SK-N-SH (cell line): ENCODE results near the gene KLHL20. TPM values are rescaled to one million over a fixed set of nuclear protein-coding genes. Genes with fewer than 3 reads are reported as not detected.

Experiments
- CTCF ChIA-PET: fragments of 300-600, 350-600 bp; formaldehyde crosslinking; extraction: SDS; loops from one replicate; lab custom pipeline; 2021; lab: Yijun Ruan, JAX
- POLR2A ChIA-PET: fragments of 350-600 bp; sonication (Branson Sonifier 250); formaldehyde crosslinking; extraction: SDS; loops from one replicate; lab custom pipeline; 2020; ENCODE audit warnings: antibody characterized with exemption, inconsistent platforms; lab: Yijun Ruan, JAX
- DNase-seq: peaks from one replicate; pipeline ENCODE4 v3.0.0; 2012
- H2AFZ ChIP-seq: fragments of 200-600 bp; sonication (generic); 2 replicates; pipeline ENCODE4 v1.8.1; 2016; ENCODE audit warnings: antibody characterized with exemption, mild to moderate bottlenecking, low read depth
- H3F3A ChIP-seq: fragments of 200-600 bp; sonication (generic); replicated peaks from 2 replicates; pipeline ENCODE3; 2016; ENCODE audit warnings: antibody characterized with exemption, mild to moderate bottlenecking; ENCODE audit not compliant: insufficient read depth
- H3K27ac ChIP-seq, 2 experiments: fragments of 200-500 bp in 1 of 2; fragments of 200-600 bp in 1 of 2; sonication (Bioruptor generic) in 1 of 2; sonication (generic), shearing (Covaris generic) in 1 of 2; 2 replicates each; pipeline versions ENCODE4 v1.5.1 to v1.6.1; 2014 to 2016; ENCODE audit warnings: low read depth in 2 of 2, inconsistent platforms in 1 of 2, low read length in 1 of 2, mild to moderate bottlenecking in 1 of 2, mixed read lengths in 1 of 2
- H3K27me3 ChIP-seq: fragments of 200-600 bp; sonication (generic), shearing (Covaris generic); 2 replicates; pipeline ENCODE4 v1.6.1; 2016; ENCODE audit warnings: mixed run types; ENCODE audit not compliant: insufficient read depth
- H3K36me3 ChIP-seq, 2 experiments: fragments of 200-500 bp in 1 of 2; fragments of 200-600 bp in 1 of 2; sonication (Bioruptor generic) in 1 of 2; sonication (generic) in 1 of 2; replicated peaks in 1 of 2; 2 replicates each; pipeline versions ENCODE3 to v1.5.1; 2014 to 2016; ENCODE audit warnings: low read length in 1 of 2, mild to moderate bottlenecking in 1 of 2; ENCODE audit not compliant: insufficient read depth in 2 of 2, control insufficient read depth in 1 of 2
- H3K4me1 ChIP-seq, 2 experiments: fragments of 200-500 bp in 1 of 2; fragments of 200-600 bp in 1 of 2; sonication (Bioruptor generic) in 1 of 2; sonication (generic), shearing (Covaris generic) in 1 of 2; 2 replicates each; pipeline versions ENCODE4 v1.5.1 to v1.6.1; 2014 to 2016; ENCODE audit warnings: low read depth in 1 of 2, low read length in 1 of 2, mixed run types in 1 of 2; ENCODE audit not compliant: insufficient read depth in 2 of 2, control insufficient read depth in 1 of 2
- H3K4me2 ChIP-seq: fragments of 200-600 bp; sonication (generic), shearing (Covaris generic); 2 replicates; pipeline ENCODE4 v1.6.1; 2017; ENCODE audit warnings: mixed run types
- H3K4me3 ChIP-seq, 2 experiments: fragments of 200-500 bp in 1 of 2; fragments of 200-600 bp in 1 of 2; sonication (Bioruptor generic) in 1 of 2; sonication (generic), shearing (Covaris generic) in 1 of 2; 2 replicates each; pipeline versions ENCODE4 v1.5.1 to v1.8.1; 2014 to 2016; ENCODE audit warnings: low read depth in 2 of 2, inconsistent platforms in 1 of 2, low read length in 1 of 2, mild to moderate bottlenecking in 1 of 2, mixed read lengths in 1 of 2, moderate library complexity in 1 of 2
- H3K79me2 ChIP-seq: fragments of 200-600 bp; sonication (generic); 2 replicates; pipeline ENCODE4 v1.8.1; 2017; ENCODE audit warnings: mild to moderate bottlenecking; ENCODE audit not compliant: insufficient read depth
- H3K9ac ChIP-seq: fragments of 200-600 bp; sonication (generic); 2 replicates; pipeline ENCODE4 v1.6.1; 2017; ENCODE audit warnings: mixed run types
- H3K9me2 ChIP-seq: fragments of 200-600 bp; sonication (generic); 2 replicates; pipeline ENCODE4 v1.6.1; 2017; ENCODE audit warnings: mixed run types
- H3K9me3 ChIP-seq: fragments of 200-600 bp; sonication (generic); 2 replicates; pipeline ENCODE4 v1.6.1; 2017; ENCODE audit warnings: mixed run types, mild to moderate bottlenecking, moderate library complexity
- H4K20me1 ChIP-seq: fragments of 200-600 bp; sonication (generic); 2 replicates; pipeline ENCODE4 v1.6.1; 2017; ENCODE audit warnings: mild to moderate bottlenecking, mixed run types; ENCODE audit not compliant: insufficient read depth
- ELF1 ChIP-seq: IDR thresholded peaks from 2 replicates; pipeline ENCODE4 v1.4.0; 2012
- EP300 ChIP-seq, 2 experiments: IDR thresholded peaks; 2 replicates each; pipeline versions ENCODE4 v1.4.0 to v1.6.1; 2012; ENCODE audit warnings: borderline replicate concordance in 1 of 2, low read depth in 1 of 2, low read length in 1 of 2
- EZH2phosphoT487 ChIP-seq: fragments of 200-600 bp; sonication (generic); IDR thresholded peaks from 2 replicates; pipeline ENCODE4 v1.6.1; 2017; ENCODE audit warnings: low read depth, mixed run types, mild to moderate bottlenecking, antibody characterized with exemption, moderate library complexity, borderline replicate concordance
- FOXJ3 ChIP-seq: sonication (generic); formaldehyde crosslinking; IDR thresholded peaks from 2 replicates; pipeline ENCODE4 v1.5.1; 2020; ENCODE audit warnings: mild to moderate bottlenecking, missing genetic modification reagents
- GABPA ChIP-seq: IDR thresholded peaks from 2 replicates; pipeline ENCODE4 v1.4.0; 2012; ENCODE audit warnings: low read depth, mild to moderate bottlenecking
- GATA2 ChIP-seq: sonication (generic); formaldehyde crosslinking; IDR thresholded peaks from 2 replicates; pipeline ENCODE4 v1.5.0; 2020; ENCODE audit warnings: mild to moderate bottlenecking, missing genetic modification reagents
- JUND ChIP-seq: IDR thresholded peaks from 2 replicates; pipeline ENCODE4 v1.4.0; 2012
- MXI1 ChIP-seq: IDR thresholded peaks from 2 replicates; pipeline ENCODE4 v1.6.1; 2012; ENCODE audit warnings: mild to moderate bottlenecking, low read depth, low read length, improper control_type of control experiment
- NFIC ChIP-seq: IDR thresholded peaks from 2 replicates; pipeline ENCODE4 v1.4.0; 2012; ENCODE audit warnings: borderline replicate concordance
- NRF1 ChIP-seq: IDR thresholded peaks from 2 replicates; pipeline ENCODE4 v1.6.1; 2012; ENCODE audit warnings: low read depth, mild to moderate bottlenecking, low read length
- POLR2AphosphoS5 ChIP-seq: IDR thresholded peaks from 2 replicates; pipeline ENCODE4 v1.6.1; 2012; ENCODE audit warnings: low read depth, low read length
- RAD21 ChIP-seq: IDR thresholded peaks from 2 replicates; pipeline ENCODE4 v1.6.1; 2012; ENCODE audit warnings: mild to moderate bottlenecking, low read length
- RCOR1 ChIP-seq: fragments of 150-350 bp; IDR thresholded peaks from 2 replicates; pipeline ENCODE4 v1.6.1; 2017; ENCODE audit warnings: antibody characterized with exemption, low read length
- RFX5 ChIP-seq: IDR thresholded peaks from 2 replicates; pipeline ENCODE4 v1.6.1; 2012; ENCODE audit warnings: mild to moderate bottlenecking, improper control_type of control experiment, low read length
- RXRA ChIP-seq: IDR thresholded peaks from 2 replicates; pipeline ENCODE4 v1.4.0; 2012; ENCODE audit warnings: low read depth, mild to moderate bottlenecking, borderline replicate concordance
- SIN3A ChIP-seq: IDR thresholded peaks from 2 replicates; pipeline ENCODE4 v1.6.1; 2012; ENCODE audit warnings: low read depth, mild to moderate bottlenecking, low read length, moderate library complexity, borderline replicate concordance
- TAF1 ChIP-seq: IDR thresholded peaks from 2 replicates; pipeline ENCODE4 v1.6.1; 2012; ENCODE audit warnings: low read depth, mild to moderate bottlenecking, low read length, moderate library complexity, borderline replicate concordance
- TCF12 ChIP-seq: IDR thresholded peaks from 2 replicates; pipeline ENCODE4 v1.4.0; 2012
- YY1 ChIP-seq: IDR thresholded peaks from 2 replicates; pipeline ENCODE4 v1.4.0; 2012; ENCODE audit warnings: low read depth, mild to moderate bottlenecking
- WGBS: methylation state at CpG from one replicate; pipeline ENCODE4 v1.1.6; 2017; ENCODE audit warnings: low lambda C conversion rate; 5-methylcytosine and 5-hydroxymethylcytosine counted together
- polyA plus RNA-seq, 3 experiments: library from polyadenylated mRNA; depleted of rRNA; stranded (reverse); fragments of >200 nt; gene quantifications; 2 replicates each; pipeline ENCODE4 v1.2.3, GENCODE V29; 2012
- TF ChIP-seq, protein P1 (sequence below): fragments of 150-350 bp; IDR thresholded peaks from 2 replicates; pipeline ENCODE4 v1.6.1; 2017; ENCODE audit warnings: antibody characterized with exemption, low read length, low read depth, borderline replicate concordance
- TF ChIP-seq, protein P2 (sequence below): IDR thresholded peaks from 2 replicates; pipeline ENCODE4 v1.4.0; 2012; ENCODE audit warnings: low read depth, borderline replicate concordance
- TF ChIP-seq, protein P3 (sequence below): IDR thresholded peaks from 2 replicates; pipeline ENCODE4 v1.4.0; 2012; ENCODE audit warnings: low read depth
- TF ChIP-seq, protein P4 (sequence below): IDR thresholded peaks from 2 replicates; pipeline ENCODE4; 2012
- TF ChIP-seq, protein P5 (sequence below): fragments of 200-600 bp; sonication (generic); IDR thresholded peaks from 2 replicates; pipeline ENCODE4 v1.6.1; 2017; ENCODE audit warnings: antibody characterized with exemption, mild to moderate bottlenecking, moderate library complexity
- TF ChIP-seq, protein P6 (sequence below): IDR thresholded peaks from 2 replicates; pipeline ENCODE4 v1.6.1; 2012; ENCODE audit warnings: mild to moderate bottlenecking, low read depth, low read length, moderate library complexity

Gene KLHL20
- polyA plus RNA-seq, 1 of the 3 experiments (the other 2 are of a cell fraction), result 14.0 TPM

DNA sequence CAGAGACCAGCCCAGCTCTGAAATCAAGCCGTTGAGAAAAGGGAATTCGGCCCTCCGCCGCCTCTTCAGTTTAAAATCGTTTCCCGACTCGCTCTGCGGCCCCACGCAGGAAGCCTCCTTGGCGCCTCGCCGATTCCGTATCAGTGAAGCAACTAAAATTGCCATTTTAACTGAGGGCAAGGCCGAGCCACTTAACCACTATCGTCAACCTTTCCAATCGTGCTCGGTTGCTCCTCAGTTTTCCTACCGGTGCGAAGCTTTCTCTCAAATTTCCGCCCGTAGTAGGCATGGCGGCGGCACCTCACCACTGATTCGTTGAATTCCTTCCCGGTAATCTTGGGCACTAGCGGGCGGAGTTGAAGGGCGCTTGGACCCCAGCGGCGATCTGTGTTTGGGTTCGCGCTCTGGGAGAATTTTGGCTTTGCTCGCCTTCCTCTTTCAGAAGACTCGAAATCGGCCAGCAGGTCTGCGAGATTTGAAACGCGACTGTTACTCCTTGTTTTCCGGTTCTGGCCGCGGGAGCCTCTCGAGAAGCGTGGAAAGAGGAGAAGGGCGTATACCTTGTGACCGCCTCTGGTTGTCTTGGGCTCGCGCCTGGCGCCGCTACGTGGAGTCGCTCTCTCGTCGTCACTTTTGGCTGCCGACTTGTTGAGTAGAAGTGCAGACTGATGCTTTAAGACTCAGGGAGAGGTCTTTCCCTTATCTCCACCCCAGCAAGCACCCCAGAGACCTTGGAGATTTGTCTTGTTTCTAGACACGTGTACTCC, 109.7 kb downstream of the KLHL20 start, which contains the start of the genes CENPL and DARS2:
Gene CENPL (minus strand): TSS at position 569 of the 767 bp plus-strand sequence. CDS start 13,584 bp downstream, outside the sequence.
Gene DARS2 (plus strand): TSS at position 359 of the 767 bp plus-strand sequence. CDS start 557 bp downstream, outside the sequence.
- under 1% methylated on average over 35 of the region's 55 CpGs for WGBS
- H3K4me3 ChIP-seq, result peak within 1 kb of the TSS; percentile 76 to 93
- H3K9ac ChIP-seq, result peak within 1 kb of the TSS; percentile 86
- H3F3A ChIP-seq, result peaks cover 16% of the 10 kb centered on the region
- ChIA-PET POLR2A (interaction anchor here (1.0 to 1.7 kb wide), 6 partner anchors 10 to 348 kb away, joined by 3 to 8 read pairs (median 4); partner anchors contain the start of genes GAS5, PRDX6 and ZBTB37), CTCF (interaction anchor here (0.6 to 1.9 kb wide), 14 partner anchors 9 to 407 kb away, joined by 3 to 9 read pairs (median 3); partner anchors contain the start of gene KLHL20)
- peak within 1 kb of the TSS; percentile 90 for H3K4me2 ChIP-seq
- peak within 1 kb of the TSS; percentile 96 to 97 for H3K27ac ChIP-seq
- no peaks in the 10 kb centered on the region for H3K9me3 ChIP-seq
- peaks cover 10 to 13% of the 10 kb centered on the region in 2 experiments; a peak in 3 of 4 replicates for H3K4me1 ChIP-seq
- DNase-seq, result peak; percentile 85
- no peaks in the 10 kb centered on the region for H4K20me1 ChIP-seq
- peaks cover 67% of the 10 kb centered on the region for H3K79me2 ChIP-seq
- H3K27me3 ChIP-seq, result no peaks in the 10 kb centered on the region
- H3K9me2 ChIP-seq, result no peaks in the 10 kb centered on the region
- H3K36me3 ChIP-seq, result peaks cover 7% of the 10 kb centered on the region in 2 experiments
- H2AFZ ChIP-seq, result peak within 1 kb of the TSS; percentile 91
- no peak for TF ChIP-seq RXRA
- TF ChIP-seq, protein P1, sequence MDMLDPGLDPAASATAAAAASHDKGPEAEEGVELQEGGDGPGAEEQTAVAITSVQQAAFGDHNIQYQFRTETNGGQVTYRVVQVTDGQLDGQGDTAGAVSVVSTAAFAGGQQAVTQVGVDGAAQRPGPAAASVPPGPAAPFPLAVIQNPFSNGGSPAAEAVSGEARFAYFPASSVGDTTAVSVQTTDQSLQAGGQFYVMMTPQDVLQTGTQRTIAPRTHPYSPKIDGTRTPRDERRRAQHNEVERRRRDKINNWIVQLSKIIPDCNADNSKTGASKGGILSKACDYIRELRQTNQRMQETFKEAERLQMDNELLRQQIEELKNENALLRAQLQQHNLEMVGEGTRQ, result no peak
- TF ChIP-seq SIN3A, result peak; percentile 88; the same call in 1 of the 2 replicates
- TF ChIP-seq, protein P2, sequence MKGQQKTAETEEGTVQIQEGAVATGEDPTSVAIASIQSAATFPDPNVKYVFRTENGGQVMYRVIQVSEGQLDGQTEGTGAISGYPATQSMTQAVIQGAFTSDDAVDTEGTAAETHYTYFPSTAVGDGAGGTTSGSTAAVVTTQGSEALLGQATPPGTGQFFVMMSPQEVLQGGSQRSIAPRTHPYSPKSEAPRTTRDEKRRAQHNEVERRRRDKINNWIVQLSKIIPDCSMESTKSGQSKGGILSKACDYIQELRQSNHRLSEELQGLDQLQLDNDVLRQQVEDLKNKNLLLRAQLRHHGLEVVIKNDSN, result no peak
- TF ChIP-seq TCF12, result no peak
- no peak for TF ChIP-seq RAD21
- no peak for TF ChIP-seq RCOR1
- no peak for TF ChIP-seq RFX5
- TF ChIP-seq, protein P3, sequence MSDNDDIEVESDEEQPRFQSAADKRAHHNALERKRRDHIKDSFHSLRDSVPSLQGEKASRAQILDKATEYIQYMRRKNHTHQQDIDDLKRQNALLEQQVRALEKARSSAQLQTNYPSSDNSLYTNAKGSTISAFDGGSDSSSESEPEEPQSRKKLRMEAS, result peak; percentile 82
- TF ChIP-seq JUND, result no peak
- TF ChIP-seq YY1, result peak; percentile 100
- TF ChIP-seq GABPA, result peak; percentile 86
- TF ChIP-seq EP300 (IDR thresholded peaks at IDR 0.05; ENCODE audit: borderline replicate concordance in 1 of 2, low read depth in 1 of 2, low read length in 1 of 2), result no peak; a peak in 2 of 4 replicates
- TF ChIP-seq MXI1, result peak; percentile 81
- TF ChIP-seq ELF1, result peak; percentile 96
- TF ChIP-seq EZH2phosphoT487, result no peak
- peak; percentile 40 for TF ChIP-seq TAF1
- TF ChIP-seq NFIC, result peak; percentile 61; the same call in 1 of the 2 replicates
- peak; percentile 66 for TF ChIP-seq GATA2
- TF ChIP-seq, protein P4, sequence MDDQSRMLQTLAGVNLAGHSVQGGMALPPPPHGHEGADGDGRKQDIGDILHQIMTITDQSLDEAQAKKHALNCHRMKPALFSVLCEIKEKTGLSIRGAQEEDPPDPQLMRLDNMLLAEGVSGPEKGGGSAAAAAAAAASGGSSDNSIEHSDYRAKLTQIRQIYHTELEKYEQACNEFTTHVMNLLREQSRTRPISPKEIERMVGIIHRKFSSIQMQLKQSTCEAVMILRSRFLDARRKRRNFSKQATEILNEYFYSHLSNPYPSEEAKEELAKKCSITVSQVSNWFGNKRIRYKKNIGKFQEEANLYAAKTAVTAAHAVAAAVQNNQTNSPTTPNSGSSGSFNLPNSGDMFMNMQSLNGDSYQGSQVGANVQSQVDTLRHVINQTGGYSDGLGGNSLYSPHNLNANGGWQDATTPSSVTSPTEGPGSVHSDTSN, result no peak
- TF ChIP-seq, protein P5, sequence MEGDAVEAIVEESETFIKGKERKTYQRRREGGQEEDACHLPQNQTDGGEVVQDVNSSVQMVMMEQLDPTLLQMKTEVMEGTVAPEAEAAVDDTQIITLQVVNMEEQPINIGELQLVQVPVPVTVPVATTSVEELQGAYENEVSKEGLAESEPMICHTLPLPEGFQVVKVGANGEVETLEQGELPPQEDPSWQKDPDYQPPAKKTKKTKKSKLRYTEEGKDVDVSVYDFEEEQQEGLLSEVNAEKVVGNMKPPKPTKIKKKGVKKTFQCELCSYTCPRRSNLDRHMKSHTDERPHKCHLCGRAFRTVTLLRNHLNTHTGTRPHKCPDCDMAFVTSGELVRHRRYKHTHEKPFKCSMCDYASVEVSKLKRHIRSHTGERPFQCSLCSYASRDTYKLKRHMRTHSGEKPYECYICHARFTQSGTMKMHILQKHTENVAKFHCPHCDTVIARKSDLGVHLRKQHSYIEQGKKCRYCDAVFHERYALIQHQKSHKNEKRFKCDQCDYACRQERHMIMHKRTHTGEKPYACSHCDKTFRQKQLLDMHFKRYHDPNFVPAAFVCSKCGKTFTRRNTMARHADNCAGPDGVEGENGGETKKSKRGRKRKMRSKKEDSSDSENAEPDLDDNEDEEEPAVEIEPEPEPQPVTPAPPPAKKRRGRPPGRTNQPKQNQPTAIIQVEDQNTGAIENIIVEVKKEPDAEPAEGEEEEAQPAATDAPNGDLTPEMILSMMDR, result no peak
- TF ChIP-seq FOXJ3 (CRISPR knock-in tag), result no peak
- peak; percentile 72 for TF ChIP-seq POLR2AphosphoS5
- TF ChIP-seq, protein P6, sequence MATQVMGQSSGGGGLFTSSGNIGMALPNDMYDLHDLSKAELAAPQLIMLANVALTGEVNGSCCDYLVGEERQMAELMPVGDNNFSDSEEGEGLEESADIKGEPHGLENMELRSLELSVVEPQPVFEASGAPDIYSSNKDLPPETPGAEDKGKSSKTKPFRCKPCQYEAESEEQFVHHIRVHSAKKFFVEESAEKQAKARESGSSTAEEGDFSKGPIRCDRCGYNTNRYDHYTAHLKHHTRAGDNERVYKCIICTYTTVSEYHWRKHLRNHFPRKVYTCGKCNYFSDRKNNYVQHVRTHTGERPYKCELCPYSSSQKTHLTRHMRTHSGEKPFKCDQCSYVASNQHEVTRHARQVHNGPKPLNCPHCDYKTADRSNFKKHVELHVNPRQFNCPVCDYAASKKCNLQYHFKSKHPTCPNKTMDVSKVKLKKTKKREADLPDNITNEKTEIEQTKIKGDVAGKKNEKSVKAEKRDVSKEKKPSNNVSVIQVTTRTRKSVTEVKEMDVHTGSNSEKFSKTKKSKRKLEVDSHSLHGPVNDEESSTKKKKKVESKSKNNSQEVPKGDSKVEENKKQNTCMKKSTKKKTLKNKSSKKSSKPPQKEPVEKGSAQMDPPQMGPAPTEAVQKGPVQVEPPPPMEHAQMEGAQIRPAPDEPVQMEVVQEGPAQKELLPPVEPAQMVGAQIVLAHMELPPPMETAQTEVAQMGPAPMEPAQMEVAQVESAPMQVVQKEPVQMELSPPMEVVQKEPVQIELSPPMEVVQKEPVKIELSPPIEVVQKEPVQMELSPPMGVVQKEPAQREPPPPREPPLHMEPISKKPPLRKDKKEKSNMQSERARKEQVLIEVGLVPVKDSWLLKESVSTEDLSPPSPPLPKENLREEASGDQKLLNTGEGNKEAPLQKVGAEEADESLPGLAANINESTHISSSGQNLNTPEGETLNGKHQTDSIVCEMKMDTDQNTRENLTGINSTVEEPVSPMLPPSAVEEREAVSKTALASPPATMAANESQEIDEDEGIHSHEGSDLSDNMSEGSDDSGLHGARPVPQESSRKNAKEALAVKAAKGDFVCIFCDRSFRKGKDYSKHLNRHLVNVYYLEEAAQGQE, result peak; percentile 31
- no peak for TF ChIP-seq NRF1
